Activated T-helper 2 cell treated with anti-CD3 and anti-CD28 coated beads, Interferon-gamma antibody, Interleukin-2, Interleukin-4, amounts not matched to agents 10 μg/mL and 5 μg/mL and 100 μg/mL, durations not matched to agents 14 hours and 24 hours and 36 hours (primary cell): Measurements from ENCODE around the gene PTPRD. TPM values are rescaled to one million over a fixed set of nuclear protein-coding genes. Genes with fewer than 3 reads are reported as not detected.

Source experiments
- DNase-seq: peaks from one replicate; pipeline ENCODE4 v3.0.0; 2021; ENCODE audit warnings: low spot score
- H3K27ac Mint-ChIP-seq: one replicate; pipeline ENCODE4 v1.8.0; 2021; ENCODE audit warnings: mixed read lengths
- H3K27me3 Mint-ChIP-seq: one replicate; pipeline ENCODE4 v1.8.0; 2021; ENCODE audit warnings: low read depth, mixed read lengths
- H3K36me3 Mint-ChIP-seq: one replicate; pipeline ENCODE4 v1.8.0; 2021; ENCODE audit warnings: low read depth, mixed read lengths
- H3K4me1 Mint-ChIP-seq: one replicate; pipeline ENCODE4 v1.8.0; 2021; ENCODE audit warnings: low read depth, mixed read lengths
- H3K4me3 Mint-ChIP-seq: one replicate; pipeline ENCODE4 v1.8.0; 2021; ENCODE audit warnings: low read depth, mild to moderate bottlenecking, moderate library complexity, mixed read lengths
- H3K9me3 Mint-ChIP-seq: one replicate; pipeline ENCODE4 v1.8.0; 2021; ENCODE audit warnings: mixed read lengths
- intact Hi-C: fragments of 100-400 bp; cut with micrococcal nuclease; formaldehyde crosslinking; loops from one replicate; pipeline ENCODE4 v1.15.1; 2023
- total RNA-seq: library from RNA; stranded (reverse); gene quantifications from 2 replicates; pipeline ENCODE4 v1.2.3, GENCODE V29; 2022

Gene PTPRD
- total RNA-seq, 1 donor from 2014 or later = 1.5 TPM

DNA sequence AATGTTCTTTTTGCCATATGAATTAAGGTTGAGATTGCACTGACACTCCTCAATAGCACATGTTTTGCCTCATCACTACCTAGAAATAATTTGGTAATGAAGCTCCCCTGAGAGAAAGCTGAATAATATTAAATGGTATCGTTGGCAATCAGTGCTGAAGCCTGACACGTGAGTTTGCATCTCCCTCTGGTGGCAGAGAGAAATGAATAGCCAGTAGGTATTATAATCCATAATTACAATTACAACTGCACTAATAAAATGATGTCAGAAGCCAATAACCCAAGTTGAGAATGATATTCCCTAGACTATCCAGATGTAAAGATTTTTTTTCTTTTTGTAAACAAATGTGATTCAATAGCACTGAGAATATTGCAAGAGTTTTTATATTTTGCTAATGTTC is 700.3 kb downstream of the PTPRD start:
- no peak for DNase-seq
- Mint-ChIP-seq H3K27ac (no peak overlapping the region), H3K27me3 (no peaks in the 10 kb centered on the region), H3K9me3 (peaks cover 15% of the 10 kb centered on the region), H3K36me3 (no peaks in the 10 kb centered on the region), H3K4me3 (no peak overlapping the region), H3K4me1 (no peaks in the 10 kb centered on the region)
- intact Hi-C loops = no loop called here

DNA sequence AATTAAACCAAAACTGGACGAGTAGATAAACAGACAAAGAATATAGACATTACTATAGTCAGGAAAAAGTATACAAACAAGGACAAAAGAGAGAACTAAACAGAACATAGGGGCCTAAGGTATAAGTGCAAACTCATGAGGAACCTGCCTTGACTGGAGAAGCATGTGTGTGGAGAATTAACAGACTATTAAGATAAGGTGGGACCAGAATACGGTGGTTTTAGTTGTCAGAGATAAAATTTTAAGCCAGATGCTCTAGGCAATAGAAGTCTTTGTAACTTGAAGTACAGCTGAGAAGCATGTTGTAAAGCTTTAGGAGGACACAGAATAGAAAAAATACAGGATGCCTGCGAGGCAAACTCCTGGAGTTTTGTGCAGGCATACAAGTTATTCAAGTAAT is 707.1 kb downstream of the PTPRD start:
- H3K4me3 Mint-ChIP-seq = no peak overlapping the region
- H3K27ac Mint-ChIP-seq = no peak overlapping the region
- no peaks in the 10 kb centered on the region for H3K36me3 Mint-ChIP-seq
- no peak for DNase-seq
- intact Hi-C loops = no loop called here
- no peaks in the 10 kb centered on the region for H3K9me3 Mint-ChIP-seq
- no peaks in the 10 kb centered on the region for H3K27me3 Mint-ChIP-seq
- H3K4me1 Mint-ChIP-seq = no peaks in the 10 kb centered on the region

DNA sequence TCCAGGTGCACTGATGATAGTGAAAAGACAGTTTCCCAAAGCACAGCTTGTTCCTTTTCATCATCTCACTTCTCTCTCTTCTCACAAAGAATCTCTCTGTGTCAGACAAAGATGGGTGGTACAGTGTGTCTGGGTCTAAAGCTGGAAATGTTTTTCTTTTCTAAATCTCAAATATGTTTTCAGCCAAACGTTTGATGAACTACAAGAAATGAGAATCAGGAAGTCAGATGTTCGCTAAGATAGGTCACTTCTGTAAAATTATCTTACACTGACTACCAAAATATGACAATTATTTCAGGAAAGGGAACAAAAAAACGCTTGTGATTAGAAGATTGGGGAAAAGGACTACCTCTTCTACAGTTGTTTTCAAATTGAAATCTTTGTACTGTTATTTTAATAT is 708.8 kb downstream of the PTPRD start:
- Mint-ChIP-seq H3K36me3 (no peaks in the 10 kb centered on the region), H3K27ac (no peak overlapping the region), H3K27me3 (no peaks in the 10 kb centered on the region), H3K4me3 (no peak overlapping the region), H3K9me3 (no peaks in the 10 kb centered on the region), H3K4me1 (no peaks in the 10 kb centered on the region)
- intact Hi-C loops = no loop called here
- no peak for DNase-seq

DNA sequence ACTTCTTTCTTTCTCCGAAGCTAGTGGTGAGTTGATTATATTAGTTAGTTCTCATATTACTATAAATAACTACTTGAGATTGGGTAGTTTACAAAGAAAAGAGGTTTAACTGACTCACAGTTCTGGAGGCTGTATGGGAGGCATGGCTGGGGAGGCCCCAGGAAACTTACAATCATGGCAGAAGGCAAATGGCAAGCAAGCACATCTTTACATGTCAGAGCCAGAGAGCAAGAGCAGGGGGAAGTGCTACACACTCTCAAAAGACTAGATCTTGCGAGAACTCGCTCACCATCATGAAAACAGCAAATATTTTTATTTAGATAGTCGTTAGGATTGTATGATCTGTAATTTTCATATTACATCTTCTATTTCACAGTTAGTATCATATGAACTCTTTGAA is 711.2 kb downstream of the PTPRD start:
- Mint-ChIP-seq H3K9me3 (no peaks in the 10 kb centered on the region), H3K4me3 (no peak overlapping the region), H3K4me1 (no peaks in the 10 kb centered on the region), H3K27me3 (no peaks in the 10 kb centered on the region), H3K27ac (no peak overlapping the region), H3K36me3 (no peaks in the 10 kb centered on the region)
- no peak for DNase-seq
- intact Hi-C loops = no loop called here

DNA sequence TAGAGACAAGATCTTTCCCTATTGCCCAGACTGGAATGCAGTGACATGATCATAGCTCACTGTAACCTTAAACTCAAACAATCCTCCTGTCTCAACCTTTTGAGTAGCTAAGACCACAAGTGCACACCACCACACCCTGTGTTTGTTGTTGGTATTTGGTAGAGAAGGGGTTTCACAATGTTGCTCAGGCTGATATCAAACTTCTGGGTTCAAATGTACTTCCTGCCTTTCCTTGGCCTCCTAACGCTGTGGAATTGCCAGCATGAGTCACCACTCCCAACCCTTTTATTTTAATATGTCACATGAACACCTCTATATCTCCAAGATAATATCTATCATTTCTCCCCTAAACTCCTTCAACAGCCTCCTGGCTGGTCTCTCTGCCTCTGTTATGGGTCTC is 719.0 kb downstream of the PTPRD start:
- Mint-ChIP-seq H3K27ac (no peak overlapping the region), H3K4me3 (no peak overlapping the region), H3K9me3 (peaks cover 6% of the 10 kb centered on the region), H3K27me3 (no peaks in the 10 kb centered on the region), H3K4me1 (no peaks in the 10 kb centered on the region), H3K36me3 (no peaks in the 10 kb centered on the region)
- DNase-seq = no peak
- intact Hi-C loops = no loop called here

DNA sequence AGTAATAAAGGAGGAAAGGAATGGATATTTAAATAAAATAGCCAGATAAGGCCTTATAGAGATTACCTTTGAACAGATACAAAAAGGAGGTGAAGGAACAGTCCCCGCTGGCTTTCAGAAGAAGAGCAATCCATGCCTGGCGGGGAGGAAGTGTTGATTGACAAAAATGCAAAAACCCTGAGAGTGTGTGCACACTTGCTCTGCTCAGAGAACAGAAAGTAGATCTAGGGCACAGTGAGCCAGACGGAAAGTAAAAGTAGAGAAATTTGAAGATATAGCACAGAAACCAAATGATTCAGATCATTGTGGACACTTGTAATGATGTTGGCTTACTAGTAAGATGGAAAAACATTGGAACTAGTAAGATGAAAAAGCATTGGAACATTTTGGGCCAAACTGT is 720.6 kb downstream of the PTPRD start:
- intact Hi-C loops = no loop called here
- Mint-ChIP-seq H3K36me3 (no peaks in the 10 kb centered on the region), H3K27me3 (no peaks in the 10 kb centered on the region), H3K4me1 (no peaks in the 10 kb centered on the region), H3K27ac (no peak overlapping the region), H3K9me3 (peaks cover 17% of the 10 kb centered on the region), H3K4me3 (no peak overlapping the region)
- no peak for DNase-seq

DNA sequence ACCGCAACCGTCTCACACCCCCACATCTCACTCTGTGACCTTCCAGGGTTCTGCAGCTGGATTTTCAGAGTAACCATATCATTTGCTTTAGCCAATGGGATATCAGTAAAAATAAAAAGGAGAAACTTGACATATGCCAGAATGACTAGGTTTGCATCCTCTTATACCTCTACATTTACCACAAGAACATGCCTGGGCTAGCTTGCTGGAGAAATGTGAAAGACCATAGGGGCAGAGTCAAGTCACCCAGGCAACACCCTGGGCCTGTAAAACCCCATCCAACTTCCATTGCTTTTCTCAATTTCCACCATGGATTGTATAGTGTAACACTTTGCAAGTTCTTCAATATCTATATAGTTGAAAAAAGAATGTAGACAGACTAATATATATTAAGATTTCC is 731.1 kb downstream of the PTPRD start:
- Mint-ChIP-seq H3K9me3 (no peaks in the 10 kb centered on the region), H3K36me3 (no peaks in the 10 kb centered on the region), H3K4me1 (no peaks in the 10 kb centered on the region), H3K27me3 (no peaks in the 10 kb centered on the region), H3K27ac (no peak overlapping the region), H3K4me3 (no peak overlapping the region)
- no peak for DNase-seq
- intact Hi-C loops = no loop called here

DNA sequence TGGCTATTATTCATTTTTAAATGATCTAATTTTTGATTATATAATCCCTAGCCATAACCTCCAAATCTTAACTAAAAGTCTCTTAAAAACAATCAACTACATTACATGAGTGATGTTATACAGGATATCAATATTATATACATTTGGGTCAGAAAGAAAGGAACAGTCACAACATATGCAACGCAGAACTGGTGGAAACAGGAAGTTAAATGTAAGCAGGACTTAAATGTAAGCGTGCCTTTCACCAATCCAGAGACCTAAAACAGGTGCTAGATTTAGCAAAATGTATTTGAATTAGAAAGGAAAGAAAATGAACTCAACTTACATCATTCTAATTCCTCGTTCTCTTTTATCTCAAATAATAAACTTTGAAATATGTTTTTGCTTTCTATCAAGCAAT is 738.5 kb downstream of the PTPRD start:
- Mint-ChIP-seq H3K4me3 (no peak overlapping the region), H3K4me1 (no peaks in the 10 kb centered on the region), H3K9me3 (no peaks in the 10 kb centered on the region), H3K36me3 (no peaks in the 10 kb centered on the region), H3K27ac (no peak overlapping the region), H3K27me3 (no peaks in the 10 kb centered on the region)
- DNase-seq = no peak
- intact Hi-C loops = no loop called here

DNA sequence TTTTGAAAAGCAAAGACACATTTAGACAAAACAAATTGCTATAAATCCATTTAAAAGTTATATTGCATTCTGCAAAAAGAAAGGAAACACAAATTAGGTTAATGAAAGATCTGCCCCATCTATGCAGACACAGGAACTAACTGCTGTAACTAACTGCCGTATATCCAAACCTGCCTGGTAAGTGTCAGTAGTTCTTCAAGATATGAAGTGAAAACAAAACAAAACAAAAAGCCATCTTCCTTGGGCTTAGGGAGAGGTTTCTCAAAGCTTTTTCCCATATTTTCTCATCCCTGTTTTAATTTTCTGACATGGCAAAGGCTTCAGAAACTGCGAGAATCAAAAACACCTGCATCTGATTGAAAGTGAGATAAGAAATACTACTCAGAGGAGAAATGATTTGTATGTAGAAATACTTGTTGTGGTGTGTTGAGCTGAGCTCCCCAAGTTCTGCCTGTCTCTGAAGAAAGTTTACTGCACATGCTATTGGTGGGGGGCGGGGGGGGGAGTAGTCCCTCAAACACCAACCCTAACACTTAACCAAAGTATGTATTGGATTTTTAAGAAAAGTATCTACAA is 750.5 kb downstream of the PTPRD start:
- no peak overlapping the region for H3K27ac Mint-ChIP-seq
- peaks cover 3% of the 10 kb centered on the region for H3K4me1 Mint-ChIP-seq
- no peaks in the 10 kb centered on the region for H3K27me3 Mint-ChIP-seq
- H3K9me3 Mint-ChIP-seq = no peaks in the 10 kb centered on the region
- H3K4me3 Mint-ChIP-seq = no peak overlapping the region
- H3K36me3 Mint-ChIP-seq = no peaks in the 10 kb centered on the region
- DNase-seq = no peak
- intact Hi-C loops = no loop called here

DNA sequence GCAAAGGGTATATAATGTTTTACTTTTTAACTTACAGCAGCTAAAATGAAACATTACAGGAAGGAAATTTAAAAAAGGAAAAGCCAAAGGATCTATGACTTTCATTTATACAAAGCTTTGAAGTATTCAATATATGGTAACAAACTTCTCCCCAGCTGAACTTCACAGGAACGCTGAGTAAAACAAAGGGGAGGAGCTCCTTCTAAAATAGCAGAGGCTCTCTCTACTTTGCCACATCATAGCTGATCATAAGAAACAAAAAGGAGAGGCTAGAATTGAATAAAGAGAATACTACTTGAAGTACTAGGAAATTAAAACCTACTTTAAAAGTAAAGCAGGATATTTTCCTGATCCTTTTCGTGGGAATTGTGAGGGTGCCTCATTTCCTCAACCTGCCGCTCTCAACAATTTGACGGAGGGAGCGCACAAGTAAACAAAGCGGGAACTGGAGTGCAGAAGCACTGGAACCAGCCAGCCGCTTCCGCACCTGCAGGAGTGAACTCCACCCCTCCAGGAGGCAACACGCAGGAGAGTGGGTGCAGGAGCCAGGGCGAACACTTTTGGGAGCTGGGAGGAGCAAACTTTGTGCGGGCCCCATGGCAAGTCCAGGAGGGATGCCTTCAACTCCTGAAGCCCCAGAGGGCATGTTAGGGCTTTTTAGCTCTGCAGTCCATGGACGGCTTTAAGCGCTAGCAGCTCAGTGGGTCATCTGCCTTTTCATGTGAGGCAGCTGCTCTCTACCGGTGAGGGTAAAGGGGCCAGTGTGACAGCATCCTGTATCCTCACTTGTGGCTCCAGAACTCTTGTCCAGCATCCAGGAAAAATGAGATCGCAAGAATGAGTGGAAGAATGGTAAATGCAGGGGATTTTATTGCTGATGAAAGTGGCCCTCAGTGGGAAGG is 757.4 kb downstream of the PTPRD start:
- Mint-ChIP-seq H3K9me3 (no peaks in the 10 kb centered on the region), H3K4me3 (no peak overlapping the region), H3K36me3 (no peaks in the 10 kb centered on the region), H3K4me1 (no peaks in the 10 kb centered on the region), H3K27ac (no peak overlapping the region), H3K27me3 (no peaks in the 10 kb centered on the region)
- intact Hi-C loops = no loop called here
- DNase-seq = no peak

DNA sequence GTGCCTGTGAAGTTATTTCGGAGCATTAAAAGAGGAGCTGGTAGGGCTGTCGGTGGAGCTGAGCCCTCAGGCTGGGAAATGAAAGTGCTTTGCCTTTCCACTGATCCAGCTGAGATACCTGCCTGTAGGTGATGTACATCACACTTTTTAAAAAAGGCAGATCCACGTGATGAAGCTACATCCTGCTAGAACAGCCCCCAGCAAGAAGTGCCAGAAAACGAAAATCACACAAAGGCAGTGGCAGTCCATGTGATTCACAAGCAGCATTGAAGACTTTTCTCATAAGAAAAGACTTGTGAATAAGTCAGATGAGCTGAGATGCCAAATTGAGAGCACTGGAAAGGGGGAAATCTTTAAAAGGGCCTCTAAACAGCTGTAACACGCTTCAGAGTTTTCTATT is 765.1 kb downstream of the PTPRD start:
- no peak for DNase-seq
- H3K36me3 Mint-ChIP-seq = no peaks in the 10 kb centered on the region
- H3K27me3 Mint-ChIP-seq = no peaks in the 10 kb centered on the region
- no peak overlapping the region for H3K27ac Mint-ChIP-seq
- H3K4me1 Mint-ChIP-seq = peaks cover 2% of the 10 kb centered on the region
- H3K9me3 Mint-ChIP-seq = no peaks in the 10 kb centered on the region
- intact Hi-C loops = no loop called here
- no peak overlapping the region for H3K4me3 Mint-ChIP-seq

DNA sequence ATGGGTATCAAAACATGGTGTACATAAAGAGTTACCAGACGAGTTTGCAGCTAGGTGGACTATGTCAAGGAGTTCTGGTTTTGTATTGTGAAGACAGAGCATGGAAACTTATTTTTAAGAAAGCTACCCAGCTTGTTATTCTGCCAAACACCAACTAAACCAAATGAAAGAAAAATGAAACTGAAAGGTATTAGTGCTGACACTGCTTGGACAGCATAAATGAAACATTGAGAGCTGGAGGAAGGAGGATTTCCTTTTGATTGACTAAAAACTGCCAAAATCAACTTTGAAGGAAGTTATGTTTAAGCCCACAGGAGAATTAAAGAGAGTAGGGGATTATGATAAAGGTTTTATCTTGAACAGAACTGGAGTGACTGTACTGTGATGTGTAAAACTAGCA is 766.2 kb downstream of the PTPRD start:
- Mint-ChIP-seq H3K27ac (no peak overlapping the region), H3K9me3 (no peaks in the 10 kb centered on the region), H3K4me3 (no peak overlapping the region), H3K4me1 (peaks cover 2% of the 10 kb centered on the region), H3K27me3 (no peaks in the 10 kb centered on the region), H3K36me3 (no peaks in the 10 kb centered on the region)
- intact Hi-C loops = no loop called here
- no peak for DNase-seq

DNA sequence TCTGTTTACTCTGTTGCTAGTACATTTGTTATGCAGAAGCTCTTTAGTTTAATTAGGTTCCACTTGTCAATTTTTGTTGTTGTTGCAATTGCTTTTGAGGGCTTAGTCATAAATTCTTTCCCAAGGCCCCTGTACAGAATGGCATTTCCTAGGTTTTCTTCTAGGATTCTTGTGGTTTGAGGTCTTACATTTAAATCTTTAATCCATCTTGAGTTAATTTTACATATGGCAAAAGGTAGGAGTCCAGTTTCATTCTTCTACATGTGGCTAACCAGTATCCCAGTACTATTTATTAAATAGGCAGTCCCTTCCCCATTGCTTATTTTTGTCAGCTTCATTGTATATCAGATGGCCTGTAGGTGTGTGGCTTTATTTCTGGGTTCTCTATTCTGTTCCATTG is 792.4 kb downstream of the PTPRD start:
- Mint-ChIP-seq H3K27me3 (no peaks in the 10 kb centered on the region), H3K27ac (no peak overlapping the region), H3K4me3 (no peak overlapping the region), H3K36me3 (no peaks in the 10 kb centered on the region), H3K4me1 (no peaks in the 10 kb centered on the region), H3K9me3 (no peaks in the 10 kb centered on the region)
- intact Hi-C loops = no loop called here
- no peak for DNase-seq
